SK-N-SH (cell line): ENCODE results near the gene NTRK2. TPM values are rescaled to one million over a fixed set of nuclear protein-coding genes. Genes with fewer than 3 reads are reported as not detected.

Experiments used
- CTCF ChIA-PET: fragments of 300-600, 350-600 bp; formaldehyde crosslinking; extraction: SDS; loops from one replicate; lab custom pipeline; 2021; lab: Yijun Ruan, JAX
- POLR2A ChIA-PET: fragments of 350-600 bp; sonication (Branson Sonifier 250); formaldehyde crosslinking; extraction: SDS; loops from one replicate; lab custom pipeline; 2020; ENCODE audit warnings: antibody characterized with exemption, inconsistent platforms; lab: Yijun Ruan, JAX
- DNase-seq: peaks from one replicate; pipeline ENCODE4 v3.0.0; 2012
- H2AFZ ChIP-seq: fragments of 200-600 bp; sonication (generic); 2 replicates; pipeline ENCODE4 v1.8.1; 2016; ENCODE audit warnings: antibody characterized with exemption, mild to moderate bottlenecking, low read depth
- H3F3A ChIP-seq: fragments of 200-600 bp; sonication (generic); replicated peaks from 2 replicates; pipeline ENCODE3; 2016; ENCODE audit warnings: antibody characterized with exemption, mild to moderate bottlenecking; ENCODE audit not compliant: insufficient read depth
- H3K27ac ChIP-seq, 2 experiments: fragments of 200-500 bp in 1 of 2; fragments of 200-600 bp in 1 of 2; sonication (Bioruptor generic) in 1 of 2; sonication (generic), shearing (Covaris generic) in 1 of 2; 2 replicates each; pipeline versions ENCODE4 v1.5.1 to v1.6.1; 2014 to 2016; ENCODE audit warnings: low read depth in 2 of 2, inconsistent platforms in 1 of 2, low read length in 1 of 2, mild to moderate bottlenecking in 1 of 2, mixed read lengths in 1 of 2
- H3K27me3 ChIP-seq: fragments of 200-600 bp; sonication (generic), shearing (Covaris generic); 2 replicates; pipeline ENCODE4 v1.6.1; 2016; ENCODE audit warnings: mixed run types; ENCODE audit not compliant: insufficient read depth
- H3K36me3 ChIP-seq, 2 experiments: fragments of 200-500 bp in 1 of 2; fragments of 200-600 bp in 1 of 2; sonication (Bioruptor generic) in 1 of 2; sonication (generic) in 1 of 2; replicated peaks in 1 of 2; 2 replicates each; pipeline versions ENCODE3 to v1.5.1; 2014 to 2016; ENCODE audit warnings: low read length in 1 of 2, mild to moderate bottlenecking in 1 of 2; ENCODE audit not compliant: insufficient read depth in 2 of 2, control insufficient read depth in 1 of 2
- H3K4me1 ChIP-seq, 2 experiments: fragments of 200-500 bp in 1 of 2; fragments of 200-600 bp in 1 of 2; sonication (Bioruptor generic) in 1 of 2; sonication (generic), shearing (Covaris generic) in 1 of 2; 2 replicates each; pipeline versions ENCODE4 v1.5.1 to v1.6.1; 2014 to 2016; ENCODE audit warnings: low read depth in 1 of 2, low read length in 1 of 2, mixed run types in 1 of 2; ENCODE audit not compliant: insufficient read depth in 2 of 2, control insufficient read depth in 1 of 2
- H3K4me2 ChIP-seq: fragments of 200-600 bp; sonication (generic), shearing (Covaris generic); 2 replicates; pipeline ENCODE4 v1.6.1; 2017; ENCODE audit warnings: mixed run types
- H3K4me3 ChIP-seq, 2 experiments: fragments of 200-500 bp in 1 of 2; fragments of 200-600 bp in 1 of 2; sonication (Bioruptor generic) in 1 of 2; sonication (generic), shearing (Covaris generic) in 1 of 2; 2 replicates each; pipeline versions ENCODE4 v1.5.1 to v1.8.1; 2014 to 2016; ENCODE audit warnings: low read depth in 2 of 2, inconsistent platforms in 1 of 2, low read length in 1 of 2, mild to moderate bottlenecking in 1 of 2, mixed read lengths in 1 of 2, moderate library complexity in 1 of 2
- H3K79me2 ChIP-seq: fragments of 200-600 bp; sonication (generic); 2 replicates; pipeline ENCODE4 v1.8.1; 2017; ENCODE audit warnings: mild to moderate bottlenecking; ENCODE audit not compliant: insufficient read depth
- H3K9ac ChIP-seq: fragments of 200-600 bp; sonication (generic); 2 replicates; pipeline ENCODE4 v1.6.1; 2017; ENCODE audit warnings: mixed run types
- H3K9me2 ChIP-seq: fragments of 200-600 bp; sonication (generic); 2 replicates; pipeline ENCODE4 v1.6.1; 2017; ENCODE audit warnings: mixed run types
- H3K9me3 ChIP-seq: fragments of 200-600 bp; sonication (generic); 2 replicates; pipeline ENCODE4 v1.6.1; 2017; ENCODE audit warnings: mixed run types, mild to moderate bottlenecking, moderate library complexity
- H4K20me1 ChIP-seq: fragments of 200-600 bp; sonication (generic); 2 replicates; pipeline ENCODE4 v1.6.1; 2017; ENCODE audit warnings: mild to moderate bottlenecking, mixed run types; ENCODE audit not compliant: insufficient read depth
- CHD2 ChIP-seq: fragments of 150-350 bp; IDR thresholded peaks from 2 replicates; pipeline ENCODE4 v1.6.1; 2018; ENCODE audit warnings: low read length; ENCODE audit not compliant: partially characterized antibody
- CTCF ChIP-seq: fragments of 200-600 bp; sonication (generic); IDR thresholded peaks from 2 replicates; pipeline ENCODE4 v1.6.1; 2017; ENCODE audit warnings: antibody characterized with exemption, mild to moderate bottlenecking, moderate library complexity
- EP300 ChIP-seq, 2 experiments: IDR thresholded peaks; 2 replicates each; pipeline versions ENCODE4 v1.4.0 to v1.6.1; 2012; ENCODE audit warnings: borderline replicate concordance in 1 of 2, low read depth in 1 of 2, low read length in 1 of 2
- EZH2phosphoT487 ChIP-seq: fragments of 200-600 bp; sonication (generic); IDR thresholded peaks from 2 replicates; pipeline ENCODE4 v1.6.1; 2017; ENCODE audit warnings: low read depth, mixed run types, mild to moderate bottlenecking, antibody characterized with exemption, moderate library complexity, borderline replicate concordance
- FOSL2 ChIP-seq: IDR thresholded peaks from 2 replicates; pipeline ENCODE4 v1.4.0; 2012; ENCODE audit warnings: low read depth, mild to moderate bottlenecking, moderate library complexity, borderline replicate concordance
- FOXJ3 ChIP-seq: sonication (generic); formaldehyde crosslinking; IDR thresholded peaks from 2 replicates; pipeline ENCODE4 v1.5.1; 2020; ENCODE audit warnings: mild to moderate bottlenecking, missing genetic modification reagents
- GATA2 ChIP-seq: sonication (generic); formaldehyde crosslinking; IDR thresholded peaks from 2 replicates; pipeline ENCODE4 v1.5.0; 2020; ENCODE audit warnings: mild to moderate bottlenecking, missing genetic modification reagents
- NFIC ChIP-seq: IDR thresholded peaks from 2 replicates; pipeline ENCODE4 v1.4.0; 2012; ENCODE audit warnings: borderline replicate concordance
- RAD21 ChIP-seq: IDR thresholded peaks from 2 replicates; pipeline ENCODE4 v1.6.1; 2012; ENCODE audit warnings: mild to moderate bottlenecking, low read length
- RCOR1 ChIP-seq: fragments of 150-350 bp; IDR thresholded peaks from 2 replicates; pipeline ENCODE4 v1.6.1; 2017; ENCODE audit warnings: antibody characterized with exemption, low read length
- RFX5 ChIP-seq: IDR thresholded peaks from 2 replicates; pipeline ENCODE4 v1.6.1; 2012; ENCODE audit warnings: mild to moderate bottlenecking, improper control_type of control experiment, low read length
- SIN3A ChIP-seq: IDR thresholded peaks from 2 replicates; pipeline ENCODE4 v1.6.1; 2012; ENCODE audit warnings: low read depth, mild to moderate bottlenecking, low read length, moderate library complexity, borderline replicate concordance
- USF2 ChIP-seq: fragments of 150-350 bp; IDR thresholded peaks from 2 replicates; pipeline ENCODE4 v1.6.1; 2017; ENCODE audit warnings: antibody characterized with exemption, low read length, low read depth, borderline replicate concordance
- WGBS: methylation state at CpG from one replicate; pipeline ENCODE4 v1.1.6; 2017; ENCODE audit warnings: low lambda C conversion rate; 5-methylcytosine and 5-hydroxymethylcytosine counted together
- polyA plus RNA-seq, 3 experiments: library from polyadenylated mRNA; depleted of rRNA; stranded (reverse); fragments of >200 nt; gene quantifications; 2 replicates each; pipeline ENCODE4 v1.2.3, GENCODE V29; 2012
- TF ChIP-seq, protein P1 (sequence below): fragments of 150-350 bp; IDR thresholded peaks from 2 replicates; pipeline ENCODE4 v1.6.1; 2016; ENCODE audit warnings: mild to moderate bottlenecking, low read depth, low read length
- TF ChIP-seq, protein P2 (sequence below): IDR thresholded peaks from 2 replicates; pipeline ENCODE4 v1.4.0; 2012; ENCODE audit warnings: low read depth, borderline replicate concordance
- TF ChIP-seq, protein P3 (sequence below): IDR thresholded peaks from 2 replicates; pipeline ENCODE4 v1.6.1; 2012; ENCODE audit warnings: mild to moderate bottlenecking, low read depth, low read length, moderate library complexity
- TF ChIP-seq, protein P4 (sequence below): IDR thresholded peaks from 2 replicates; pipeline ENCODE4 v1.4.0; 2012; ENCODE audit warnings: low read depth, borderline replicate concordance

NTRK2 gene
- polyA plus RNA-seq, 1 of the 3 experiments (the other 2 are of a cell fraction), result 0.05 TPM

- CTCF ChIA-PET, result interaction anchor here (0.9 kb wide), 1 partner anchor 15 kb away, joined by 3 read pairs; no protein-coding TSS in a partner anchor
- no peak for DNase-seq
- Histone ChIP-seq H3K27me3 (no peaks in the 10 kb centered on the region), H3K4me1 (no peaks in the 10 kb centered on the region), H3K36me3 (no peaks in the 10 kb centered on the region), H3K9ac (no peak overlapping the region), H3K4me3 (no peak overlapping the region), H4K20me1 (no peaks in the 10 kb centered on the region), H3K27ac (no peak overlapping the region), H3F3A (no peaks in the 10 kb centered on the region), H3K9me2 (no peaks in the 10 kb centered on the region)
- WGBS, result 28% methylated on average over 2 of the region's 2 CpGs
- POLR2A ChIA-PET, result no interaction called here
- TF ChIP-seq EP300 (IDR thresholded peaks at IDR 0.05; ENCODE audit: borderline replicate concordance in 1 of 2, low read depth in 1 of 2, low read length in 1 of 2) (no peak), GATA2 (no peak), FOSL2 (no peak), EZH2phosphoT487 (no peak), FOXJ3 (CRISPR knock-in tag) (no peak), RFX5 (no peak), CTCF (no peak), SIN3A (no peak), CHD2 (no peak), RCOR1 (no peak), USF2 (no peak), RAD21 (no peak), NFIC (no peak)
- TF ChIP-seq, protein P1, sequence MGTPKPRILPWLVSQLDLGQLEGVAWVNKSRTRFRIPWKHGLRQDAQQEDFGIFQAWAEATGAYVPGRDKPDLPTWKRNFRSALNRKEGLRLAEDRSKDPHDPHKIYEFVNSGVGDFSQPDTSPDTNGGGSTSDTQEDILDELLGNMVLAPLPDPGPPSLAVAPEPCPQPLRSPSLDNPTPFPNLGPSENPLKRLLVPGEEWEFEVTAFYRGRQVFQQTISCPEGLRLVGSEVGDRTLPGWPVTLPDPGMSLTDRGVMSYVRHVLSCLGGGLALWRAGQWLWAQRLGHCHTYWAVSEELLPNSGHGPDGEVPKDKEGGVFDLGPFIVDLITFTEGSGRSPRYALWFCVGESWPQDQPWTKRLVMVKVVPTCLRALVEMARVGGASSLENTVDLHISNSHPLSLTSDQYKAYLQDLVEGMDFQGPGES, result no peak
- TF ChIP-seq, protein P2, sequence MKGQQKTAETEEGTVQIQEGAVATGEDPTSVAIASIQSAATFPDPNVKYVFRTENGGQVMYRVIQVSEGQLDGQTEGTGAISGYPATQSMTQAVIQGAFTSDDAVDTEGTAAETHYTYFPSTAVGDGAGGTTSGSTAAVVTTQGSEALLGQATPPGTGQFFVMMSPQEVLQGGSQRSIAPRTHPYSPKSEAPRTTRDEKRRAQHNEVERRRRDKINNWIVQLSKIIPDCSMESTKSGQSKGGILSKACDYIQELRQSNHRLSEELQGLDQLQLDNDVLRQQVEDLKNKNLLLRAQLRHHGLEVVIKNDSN, result no peak
- TF ChIP-seq, protein P3, sequence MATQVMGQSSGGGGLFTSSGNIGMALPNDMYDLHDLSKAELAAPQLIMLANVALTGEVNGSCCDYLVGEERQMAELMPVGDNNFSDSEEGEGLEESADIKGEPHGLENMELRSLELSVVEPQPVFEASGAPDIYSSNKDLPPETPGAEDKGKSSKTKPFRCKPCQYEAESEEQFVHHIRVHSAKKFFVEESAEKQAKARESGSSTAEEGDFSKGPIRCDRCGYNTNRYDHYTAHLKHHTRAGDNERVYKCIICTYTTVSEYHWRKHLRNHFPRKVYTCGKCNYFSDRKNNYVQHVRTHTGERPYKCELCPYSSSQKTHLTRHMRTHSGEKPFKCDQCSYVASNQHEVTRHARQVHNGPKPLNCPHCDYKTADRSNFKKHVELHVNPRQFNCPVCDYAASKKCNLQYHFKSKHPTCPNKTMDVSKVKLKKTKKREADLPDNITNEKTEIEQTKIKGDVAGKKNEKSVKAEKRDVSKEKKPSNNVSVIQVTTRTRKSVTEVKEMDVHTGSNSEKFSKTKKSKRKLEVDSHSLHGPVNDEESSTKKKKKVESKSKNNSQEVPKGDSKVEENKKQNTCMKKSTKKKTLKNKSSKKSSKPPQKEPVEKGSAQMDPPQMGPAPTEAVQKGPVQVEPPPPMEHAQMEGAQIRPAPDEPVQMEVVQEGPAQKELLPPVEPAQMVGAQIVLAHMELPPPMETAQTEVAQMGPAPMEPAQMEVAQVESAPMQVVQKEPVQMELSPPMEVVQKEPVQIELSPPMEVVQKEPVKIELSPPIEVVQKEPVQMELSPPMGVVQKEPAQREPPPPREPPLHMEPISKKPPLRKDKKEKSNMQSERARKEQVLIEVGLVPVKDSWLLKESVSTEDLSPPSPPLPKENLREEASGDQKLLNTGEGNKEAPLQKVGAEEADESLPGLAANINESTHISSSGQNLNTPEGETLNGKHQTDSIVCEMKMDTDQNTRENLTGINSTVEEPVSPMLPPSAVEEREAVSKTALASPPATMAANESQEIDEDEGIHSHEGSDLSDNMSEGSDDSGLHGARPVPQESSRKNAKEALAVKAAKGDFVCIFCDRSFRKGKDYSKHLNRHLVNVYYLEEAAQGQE, result no peak
- TF ChIP-seq, protein P4, sequence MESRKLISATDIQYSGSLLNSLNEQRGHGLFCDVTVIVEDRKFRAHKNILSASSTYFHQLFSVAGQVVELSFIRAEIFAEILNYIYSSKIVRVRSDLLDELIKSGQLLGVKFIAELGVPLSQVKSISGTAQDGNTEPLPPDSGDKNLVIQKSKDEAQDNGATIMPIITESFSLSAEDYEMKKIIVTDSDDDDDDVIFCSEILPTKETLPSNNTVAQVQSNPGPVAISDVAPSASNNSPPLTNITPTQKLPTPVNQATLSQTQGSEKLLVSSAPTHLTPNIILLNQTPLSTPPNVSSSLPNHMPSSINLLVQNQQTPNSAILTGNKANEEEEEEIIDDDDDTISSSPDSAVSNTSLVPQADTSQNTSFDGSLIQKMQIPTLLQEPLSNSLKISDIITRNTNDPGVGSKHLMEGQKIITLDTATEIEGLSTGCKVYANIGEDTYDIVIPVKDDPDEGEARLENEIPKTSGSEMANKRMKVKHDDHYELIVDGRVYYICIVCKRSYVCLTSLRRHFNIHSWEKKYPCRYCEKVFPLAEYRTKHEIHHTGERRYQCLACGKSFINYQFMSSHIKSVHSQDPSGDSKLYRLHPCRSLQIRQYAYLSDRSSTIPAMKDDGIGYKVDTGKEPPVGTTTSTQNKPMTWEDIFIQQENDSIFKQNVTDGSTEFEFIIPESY, result no peak
- TF ChIP-seq, all 33 proteins: peak for 0
- Histone ChIP-seq H3K4me2 (no peak overlapping the region), H3K79me2 (no peaks in the 10 kb centered on the region), H2AFZ (no peak overlapping the region), H3K9me3 (no peaks in the 10 kb centered on the region)
These were observed 158.5 kb downstream of the NTRK2 start for GRCh38 chr9:84828046-84828445.
